HepG2 (cell line): ENCODE results near the gene PRKN.

Experiments
- CTCF ChIP-seq: sonication (generic); formaldehyde crosslinking; IDR thresholded peaks from 2 replicates; pipeline ENCODE4 v1.5.0; 2020; ENCODE audit warnings: mild to moderate bottlenecking, missing genetic modification reagents, moderate library complexity
- MTF1 ChIP-seq: sonication (generic); formaldehyde crosslinking; IDR thresholded peaks from 2 replicates; pipeline ENCODE4 v1.5.0; 2020; ENCODE audit warnings: missing genetic modification reagents
- MTF2 ChIP-seq: sonication (generic); formaldehyde crosslinking; IDR thresholded peaks from 2 replicates; pipeline ENCODE4 v1.5.0; 2020; ENCODE audit warnings: missing genetic modification reagents, borderline replicate concordance
- NONO ChIP-seq, 2 experiments: fragments of 450-650 bp in 1 of 2; sonication (generic) in 1 of 2; formaldehyde crosslinking in 1 of 2; IDR thresholded peaks in 1 of 2; conservative IDR thresholded peaks in 1 of 2; 2 replicates each; pipeline versions ENCODE4 v1.6.1 to v1.8.0; 2017 to 2022; ENCODE audit warnings: mild to moderate bottlenecking in 1 of 2, missing genetic modification reagents in 1 of 2, moderate library complexity in 1 of 2
- RAD21 ChIP-seq: fragments of 450-650 bp; formaldehyde crosslinking; IDR thresholded peaks from 2 replicates; pipeline ENCODE4 v1.5.0; 2020; ENCODE audit warnings: mild to moderate bottlenecking
- SIN3A ChIP-seq: IDR thresholded peaks from 2 replicates; pipeline ENCODE4 v1.6.1; 2011; ENCODE audit warnings: low read depth, mild to moderate bottlenecking, control low read depth, low read length, borderline replicate concordance
- TAF1 ChIP-seq: sonication (generic); formaldehyde crosslinking; IDR thresholded peaks from 2 replicates; pipeline ENCODE4 v1.4.0; 2020; ENCODE audit warnings: missing genetic modification reagents
- ZBTB34 ChIP-seq: sonication (generic); formaldehyde crosslinking; IDR thresholded peaks from 2 replicates; pipeline ENCODE4 v1.8.0; 2022; ENCODE audit warnings: mild to moderate bottlenecking, missing genetic modification reagents
- ZHX2 ChIP-seq, 2 experiments: sonication (generic) in 1 of 2; formaldehyde crosslinking in 1 of 2; IDR thresholded peaks; 2 replicates each; pipeline versions ENCODE4 v1.6.1 to v1.9.0; 2014 to 2022; ENCODE audit warnings: antibody characterized with exemption in 1 of 2, borderline replicate concordance in 1 of 2, inconsistent platforms in 1 of 2, low read depth in 1 of 2, missing genetic modification reagents in 1 of 2
- ZNF317 ChIP-seq: sonication (generic); formaldehyde crosslinking; IDR thresholded peaks from 2 replicates; pipeline ENCODE4 v1.5.0; 2020; ENCODE audit warnings: mild to moderate bottlenecking, missing genetic modification reagents
- ZNF550 ChIP-seq: sonication (generic); formaldehyde crosslinking; IDR thresholded peaks from 2 replicates; pipeline ENCODE4 v1.4.0; 2020; ENCODE audit warnings: mild to moderate bottlenecking, missing genetic modification reagents, borderline replicate concordance
- ZNF609 ChIP-seq: sonication (generic); formaldehyde crosslinking; IDR thresholded peaks from 2 replicates; pipeline ENCODE4 v1.4.0; 2020; ENCODE audit warnings: mild to moderate bottlenecking, missing genetic modification reagents, borderline replicate concordance
- ZNF670 ChIP-seq: sonication (generic); formaldehyde crosslinking; IDR thresholded peaks from 2 replicates; pipeline ENCODE4 v1.8.0; 2022; ENCODE audit warnings: mild to moderate bottlenecking, missing genetic modification reagents, borderline replicate concordance
- ZNF883 ChIP-seq: sonication (generic); formaldehyde crosslinking; IDR thresholded peaks from 2 replicates; pipeline ENCODE4 v1.5.1; 2020; ENCODE audit warnings: mild to moderate bottlenecking, missing genetic modification reagents; ENCODE audit errors: not compliant biosample characterization

GRCh38 chr6:161701056-161701455 lies 1026.5 kb downstream of the PRKN start:
- TF ChIP-seq ZNF550 (no peak), RAD21 (CRISPR knock-in tag) (no peak), MTF2 (CRISPR knock-in tag) (no peak), NONO (IDR thresholded peaks at IDR 0.05) (no peak), NONO (CRISPR knock-in tag; conservative IDR thresholded peaks at IDR 0.05) (no peak), ZBTB34 (CRISPR knock-in tag) (no peak), TAF1 (CRISPR knock-in tag) (no peak), ZNF883 (CRISPR knock-in tag) (no peak), CTCF (no peak), SIN3A (no peak), ZNF670 (CRISPR knock-in tag) (no peak), ZNF609 (CRISPR knock-in tag) (no peak), ZNF317 (CRISPR knock-in tag) (no peak), MTF1 (CRISPR knock-in tag) (no peak), ZHX2 (IDR thresholded peaks at IDR 0.05; ENCODE audit: low read depth) (no peak), ZHX2 (CRISPR knock-in tag; IDR thresholded peaks at IDR 0.05; ENCODE audit: borderline replicate concordance) (no peak)
